ENCODE data around the gene RNPEP. TPM values are rescaled to one million over a fixed set of nuclear protein-coding genes. Genes with fewer than 3 reads are reported as not detected.
A peak's percentile ranks its signal among the peaks of the same experiment; 100 is the strongest.

RNPEP gene
- total and polyA plus RNA-seq, 2 of the 8 experiments (the other 6 are each of a cell fraction or from before 2014, with no cell fraction given): 34.1 to 51.1 TPM

GRCh38 chr1:202034683-202035462 is 52.4 kb downstream of the RNPEP start:
- WGBS, 2 experiments (ENCODE audit: extremely low coverage in 1 of 2, insufficient coverage in 1 of 2, insufficient read length in 1 of 2, insufficient replicate concordance in 2 of 2, low coverage in 1 of 2, low lambda C conversion rate in 2 of 2, missing lambda C conversion rate in 1 of 2): 77% methylated on average over 17 of the region's 20 CpGs; no CpG with 5 or more reads in 1 of the 2 experiments
- H3K18ac ChIP-seq (ENCODE audit: extremely low read depth, low read length): peak overlapping the region; percentile 9; the same call in 1 of the 2 replicates
- no peaks in the 10 kb centered on the region; the same call in 1 of the 2 replicates for H3K23me2 ChIP-seq (ENCODE audit: low read depth, low read length)
- no peak for FAIRE-seq
- H4K20me1 ChIP-seq (replicated peaks in 1 of 2; ENCODE audit: control insufficient read depth in 1 of 2, insufficient read depth in 2 of 2, low read length in 2 of 2): no peaks in the 10 kb centered on the region
- no peaks in the 10 kb centered on the region for H3K36me3 ChIP-seq (ENCODE audit: control insufficient read depth in 2 of 4, insufficient read depth in 4 of 4, low read length in 3 of 4)
- no peak overlapping the region for H3K4me2 ChIP-seq (ENCODE audit: insufficient read depth in 1 of 2, low read depth in 2 of 2, low read length in 2 of 2)
- no peak overlapping the region for H4K91ac ChIP-seq (replicated peaks; ENCODE audit: insufficient read length, low read length)
- H3K9ac ChIP-seq (replicated peaks in 1 of 4; ENCODE audit: extremely low read depth in 1 of 4, low read depth in 3 of 4, low read length in 3 of 4): no peak overlapping the region
- H2AFZ ChIP-seq (ENCODE audit: low read length): peak overlapping the region; percentile 67; the same call in 1 of the 2 replicates
- peak overlapping the region; percentile 1; the same call in 1 of the 2 replicates for H2BK5ac ChIP-seq (ENCODE audit: low read depth, low read length)
- H2BK15ac ChIP-seq (ENCODE audit: low read length): 0 out of 2 replicates have a peak overlapping the region, but pooled peaks have one; percentile 65
- TF ChIP-seq CEBPB (IDR thresholded peaks at IDR 0.05; ENCODE audit: low read depth, low read length): no peak
- peak; percentile 63; the same call in 1 of the 2 replicates for TF ChIP-seq RBBP5 (IDR thresholded peaks at IDR 0.05; ENCODE audit: borderline replicate concordance, low read depth, low read length)
- no peak for TF ChIP-seq CBX8 (IDR thresholded peaks at IDR 0.05; ENCODE audit: borderline replicate concordance, low read depth, low read length)
- TF ChIP-seq SP4 (IDR thresholded peaks at IDR 0.05; ENCODE audit: low read length): no peak
- peak; percentile 9 for TF ChIP-seq ASH2L (IDR thresholded peaks at IDR 0.05; ENCODE audit: low read length)
- no peak for TF ChIP-seq KDM5A (IDR thresholded peaks at IDR 0.05; ENCODE audit: low read length)
- TF ChIP-seq POLR2AphosphoS5 (IDR thresholded peaks at IDR 0.05; ENCODE audit: low read depth, low read length): no peak
- TF ChIP-seq CTBP2 (IDR thresholded peaks at IDR 0.05; ENCODE audit: borderline replicate concordance, insufficient read depth, insufficient read length, low read length): no peak
- no peak for TF ChIP-seq SP2 (IDR thresholded peaks at IDR 0.05; ENCODE audit: low read length)
- no peak for TF ChIP-seq TCF12 (IDR thresholded peaks at IDR 0.05; ENCODE audit: low read depth, low read length)
- TF ChIP-seq JUN (IDR thresholded peaks at IDR 0.05; ENCODE audit: low read depth, low read length): 0 out of 2 replicates have a peak, but pooled peaks have one; percentile 13
- CTCF ChIA-PET (ENCODE audit: partially characterized antibody): interaction anchor here (0.7 to 1.9 kb wide), 8 partner anchors 21 to 101 kb away, joined by 3 to 8 read pairs (median 4); partner anchors contain the start of gene ELF3
- H3K4ac ChIP-seq (replicated peaks; ENCODE audit: insufficient read length, low read depth, low read length): no peak overlapping the region
- H2AK5ac ChIP-seq (ENCODE audit: low read depth, low read length): no peak overlapping the region
- no peak overlapping the region for H4K5ac ChIP-seq (ENCODE audit: insufficient read length, low read depth, low read length)
- H3K4me3 ChIP-seq (ENCODE audit: extremely low read depth in 1 of 4, insufficient read depth in 2 of 4, low read depth in 3 of 4, low read length in 4 of 4): no peak overlapping the region
- H3K9me3 ChIP-seq (ENCODE audit: insufficient read depth in 2 of 2, low read depth in 1 of 2, low read length in 1 of 2): no peaks in the 10 kb centered on the region
- POLR2A ChIA-PET (ENCODE audit: partially characterized antibody): interaction anchor here (0.6 to 2.4 kb wide), 6 partner anchors 15 to 71 kb away, joined by 3 to 6 read pairs (median 3); partner anchors contain the start of gene ELF3
- H3K79me2 ChIP-seq (ENCODE audit: control insufficient read depth in 1 of 2, insufficient read depth in 2 of 2, low read length in 2 of 2): no peaks in the 10 kb centered on the region
- H3K23ac ChIP-seq (ENCODE audit: insufficient read length): no peak overlapping the region
- H3K79me1 ChIP-seq (ENCODE audit: low read depth, low read length): no peaks in the 10 kb centered on the region
- H3K14ac ChIP-seq (ENCODE audit: insufficient read length): no peak overlapping the region
- no peak overlapping the region for H4K8ac ChIP-seq (ENCODE audit: extremely low read depth, insufficient read depth, low read length)
- H2BK120ac ChIP-seq (replicated peaks; ENCODE audit: low read depth, low read length): no peak overlapping the region
- no peaks in the 10 kb centered on the region for H3K27me3 ChIP-seq (replicated peaks in 1 of 4; ENCODE audit: control insufficient read depth in 3 of 4, extremely low read depth in 1 of 4, insufficient read depth in 3 of 4, low read length in 3 of 4)
- peaks cover 0 to 9% (median under 1%) of the 10 kb centered on the region in 4 experiments; a peak in 3 of 7 replicates for H3K4me1 ChIP-seq (replicated peaks in 1 of 4; ENCODE audit: control insufficient read depth in 3 of 4, insufficient read depth in 4 of 4, low read length in 3 of 4)
- no peak overlapping the region for H3K56ac ChIP-seq (replicated peaks; ENCODE audit: insufficient read length, low read depth, low read length)
- peak in 1 of 2 experiments; percentile 41 for DNase-seq (ENCODE audit: low read depth in 1 of 2, low spot score in 2 of 2)
- peak overlapping the region; percentile 5; the same call in 1 of the 2 replicates for H2BK12ac ChIP-seq (ENCODE audit: low read depth, low read length)
- H3K27ac ChIP-seq (ENCODE audit: low read depth, low read length): no peak overlapping the region
- H2BK20ac ChIP-seq (ENCODE audit: low read length): no peak overlapping the region
